Embryonic facial prominence (tissue), 1 donor: ENCODE data around the gene SLMAP.

Experiments used
- DNase-seq: peaks from one replicate; pipeline ENCODE4 v3.0.0-alpha.2; 2016; ENCODE audit errors: extremely low spot score

SLMAP gene

GRCh38 chr3:57942872-57943283 lies 186.8 kb downstream of the SLMAP start:
- no peak for DNase-seq

- no peak for DNase-seq
These were observed 187.7 kb downstream of the SLMAP start for GRCh38 chr3:57943525-57944495.

GRCh38 chr3:57946970-57947381 lies 190.9 kb downstream of the SLMAP start:
- DNase-seq: no peak

- no peak for DNase-seq
These were observed 192.1 kb downstream of the SLMAP start for GRCh38 chr3:57948080-57948671.

- no peak for DNase-seq
These were observed 192.7 kb downstream of the SLMAP start for GRCh38 chr3:57948781-57949242.

GRCh38 chr3:57949344-57949743 lies 193.2 kb downstream of the SLMAP start:
- no peak for DNase-seq

- DNase-seq: no peak
These were observed 193.9 kb downstream of the SLMAP start for GRCh38 chr3:57949785-57950615.

GRCh38 chr3:57951066-57951882 lies 195.2 kb downstream of the SLMAP start:
- no peak for DNase-seq

- DNase-seq: no peak
These were observed 196.1 kb downstream of the SLMAP start for GRCh38 chr3:57952208-57952631.

- no peak for DNase-seq
These were observed 196.5 kb downstream of the SLMAP start for GRCh38 chr3:57952651-57953050.

GRCh38 chr3:57953576-57953975 lies 197.5 kb downstream of the SLMAP start:
- DNase-seq: no peak

GRCh38 chr3:57956119-57956832 lies 200.2 kb downstream of the SLMAP start:
- DNase-seq: no peak

GRCh38 chr3:57956833-57957174 lies 200.7 kb downstream of the SLMAP start:
- DNase-seq: no peak

GRCh38 chr3:57957824-57958223 lies 201.7 kb downstream of the SLMAP start:
- DNase-seq: no peak

GRCh38 chr3:57958642-57959422 lies 202.7 kb downstream of the SLMAP start:
- no peak for DNase-seq

- no peak for DNase-seq
These were observed 203.5 kb downstream of the SLMAP start for GRCh38 chr3:57959423-57960173.

GRCh38 chr3:57960174-57960505 lies 204.0 kb downstream of the SLMAP start:
- DNase-seq: no peak

GRCh38 chr3:57961177-57961827 lies 205.2 kb downstream of the SLMAP start:
- DNase-seq: no peak
